Measurements from ENCODE around the gene C16orf95. TPM values are rescaled to one million over a fixed set of nuclear protein-coding genes. Genes with fewer than 3 reads are reported as not detected.

Gene C16orf95
- total RNA-seq, 1 experiment from 2014 or later: 6.0 TPM

DNA sequence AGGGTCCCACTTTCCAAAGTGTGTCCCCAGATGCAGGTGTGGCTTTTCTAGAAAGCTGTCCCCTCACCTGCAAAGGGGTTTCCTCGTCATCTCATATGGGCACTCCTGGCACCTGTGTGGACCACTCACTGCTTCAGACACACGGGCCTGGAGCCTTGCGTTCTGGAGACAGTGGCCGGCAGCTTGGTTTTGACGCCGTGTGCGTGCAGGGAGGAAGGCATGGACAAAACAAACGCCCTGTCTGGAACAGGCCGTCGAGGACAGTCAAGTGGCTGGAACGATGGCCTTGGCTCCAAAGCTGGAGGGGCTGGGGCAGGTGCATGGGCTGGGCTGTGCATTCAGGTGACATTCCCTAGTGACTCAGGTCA lies 13.0 kb upstream of the C16orf95 start:
- no TSS peak for BruUV-seq (replicated peaks)
- TF ChIP-seq, protein P1, sequence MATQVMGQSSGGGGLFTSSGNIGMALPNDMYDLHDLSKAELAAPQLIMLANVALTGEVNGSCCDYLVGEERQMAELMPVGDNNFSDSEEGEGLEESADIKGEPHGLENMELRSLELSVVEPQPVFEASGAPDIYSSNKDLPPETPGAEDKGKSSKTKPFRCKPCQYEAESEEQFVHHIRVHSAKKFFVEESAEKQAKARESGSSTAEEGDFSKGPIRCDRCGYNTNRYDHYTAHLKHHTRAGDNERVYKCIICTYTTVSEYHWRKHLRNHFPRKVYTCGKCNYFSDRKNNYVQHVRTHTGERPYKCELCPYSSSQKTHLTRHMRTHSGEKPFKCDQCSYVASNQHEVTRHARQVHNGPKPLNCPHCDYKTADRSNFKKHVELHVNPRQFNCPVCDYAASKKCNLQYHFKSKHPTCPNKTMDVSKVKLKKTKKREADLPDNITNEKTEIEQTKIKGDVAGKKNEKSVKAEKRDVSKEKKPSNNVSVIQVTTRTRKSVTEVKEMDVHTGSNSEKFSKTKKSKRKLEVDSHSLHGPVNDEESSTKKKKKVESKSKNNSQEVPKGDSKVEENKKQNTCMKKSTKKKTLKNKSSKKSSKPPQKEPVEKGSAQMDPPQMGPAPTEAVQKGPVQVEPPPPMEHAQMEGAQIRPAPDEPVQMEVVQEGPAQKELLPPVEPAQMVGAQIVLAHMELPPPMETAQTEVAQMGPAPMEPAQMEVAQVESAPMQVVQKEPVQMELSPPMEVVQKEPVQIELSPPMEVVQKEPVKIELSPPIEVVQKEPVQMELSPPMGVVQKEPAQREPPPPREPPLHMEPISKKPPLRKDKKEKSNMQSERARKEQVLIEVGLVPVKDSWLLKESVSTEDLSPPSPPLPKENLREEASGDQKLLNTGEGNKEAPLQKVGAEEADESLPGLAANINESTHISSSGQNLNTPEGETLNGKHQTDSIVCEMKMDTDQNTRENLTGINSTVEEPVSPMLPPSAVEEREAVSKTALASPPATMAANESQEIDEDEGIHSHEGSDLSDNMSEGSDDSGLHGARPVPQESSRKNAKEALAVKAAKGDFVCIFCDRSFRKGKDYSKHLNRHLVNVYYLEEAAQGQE (IDR thresholded peaks at IDR 0.05; ENCODE audit: insufficient read depth in 1 of 2, low read depth in 2 of 2, low read length in 1 of 2): no peak
- no peak for TF ChIP-seq POLR2AphosphoS5 (IDR thresholded peaks at IDR 0.05; ENCODE audit: low read depth, low read length)
- no peak for TF ChIP-seq SIN3A (IDR thresholded peaks at IDR 0.05; ENCODE audit: borderline replicate concordance, insufficient read depth, low read depth, low read length)
- no peak for TF ChIP-seq TCF7L2 (IDR thresholded peaks at IDR 0.05; ENCODE audit: low read depth, low read length)
- TF ChIP-seq, protein P2, sequence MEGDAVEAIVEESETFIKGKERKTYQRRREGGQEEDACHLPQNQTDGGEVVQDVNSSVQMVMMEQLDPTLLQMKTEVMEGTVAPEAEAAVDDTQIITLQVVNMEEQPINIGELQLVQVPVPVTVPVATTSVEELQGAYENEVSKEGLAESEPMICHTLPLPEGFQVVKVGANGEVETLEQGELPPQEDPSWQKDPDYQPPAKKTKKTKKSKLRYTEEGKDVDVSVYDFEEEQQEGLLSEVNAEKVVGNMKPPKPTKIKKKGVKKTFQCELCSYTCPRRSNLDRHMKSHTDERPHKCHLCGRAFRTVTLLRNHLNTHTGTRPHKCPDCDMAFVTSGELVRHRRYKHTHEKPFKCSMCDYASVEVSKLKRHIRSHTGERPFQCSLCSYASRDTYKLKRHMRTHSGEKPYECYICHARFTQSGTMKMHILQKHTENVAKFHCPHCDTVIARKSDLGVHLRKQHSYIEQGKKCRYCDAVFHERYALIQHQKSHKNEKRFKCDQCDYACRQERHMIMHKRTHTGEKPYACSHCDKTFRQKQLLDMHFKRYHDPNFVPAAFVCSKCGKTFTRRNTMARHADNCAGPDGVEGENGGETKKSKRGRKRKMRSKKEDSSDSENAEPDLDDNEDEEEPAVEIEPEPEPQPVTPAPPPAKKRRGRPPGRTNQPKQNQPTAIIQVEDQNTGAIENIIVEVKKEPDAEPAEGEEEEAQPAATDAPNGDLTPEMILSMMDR (IDR thresholded peaks at IDR 0.05): no peak
- no peak overlapping the region for H3K27ac ChIP-seq (ENCODE audit: low read length)
- intact Hi-C loops (cut with micrococcal nuclease; ENCODE audit: unreplicated experiment) (no loop called here), in situ Hi-C loops (cut with HindIII; ENCODE audit: low pct_unique_long_range_greater_than_20kb, low sequenced_read_pairs) (no loop called here)
- H3K36me3 ChIP-seq (ENCODE audit: control insufficient read depth, insufficient read depth, low read length): no peaks in the 10 kb centered on the region
- H3K9me3 ChIP-seq (ENCODE audit: control insufficient read depth, insufficient read depth, low read depth, low read length): no peaks in the 10 kb centered on the region
- ChIA-PET POLR2A (no interaction called here), CTCF (no interaction called here)
- no peaks in the 10 kb centered on the region for H3K27me3 ChIP-seq (ENCODE audit: control insufficient read depth, insufficient read depth, low read length)
- no peak for DNase-seq (ENCODE audit: low read depth, low spot score)
- H3K4me1 ChIP-seq (ENCODE audit: control insufficient read depth, insufficient read depth, low read length): no peaks in the 10 kb centered on the region
- ATAC-seq: no peak
- H3K4me3 ChIP-seq (ENCODE audit: low read depth in 2 of 2, low read length in 2 of 2): no peak overlapping the region

DNA sequence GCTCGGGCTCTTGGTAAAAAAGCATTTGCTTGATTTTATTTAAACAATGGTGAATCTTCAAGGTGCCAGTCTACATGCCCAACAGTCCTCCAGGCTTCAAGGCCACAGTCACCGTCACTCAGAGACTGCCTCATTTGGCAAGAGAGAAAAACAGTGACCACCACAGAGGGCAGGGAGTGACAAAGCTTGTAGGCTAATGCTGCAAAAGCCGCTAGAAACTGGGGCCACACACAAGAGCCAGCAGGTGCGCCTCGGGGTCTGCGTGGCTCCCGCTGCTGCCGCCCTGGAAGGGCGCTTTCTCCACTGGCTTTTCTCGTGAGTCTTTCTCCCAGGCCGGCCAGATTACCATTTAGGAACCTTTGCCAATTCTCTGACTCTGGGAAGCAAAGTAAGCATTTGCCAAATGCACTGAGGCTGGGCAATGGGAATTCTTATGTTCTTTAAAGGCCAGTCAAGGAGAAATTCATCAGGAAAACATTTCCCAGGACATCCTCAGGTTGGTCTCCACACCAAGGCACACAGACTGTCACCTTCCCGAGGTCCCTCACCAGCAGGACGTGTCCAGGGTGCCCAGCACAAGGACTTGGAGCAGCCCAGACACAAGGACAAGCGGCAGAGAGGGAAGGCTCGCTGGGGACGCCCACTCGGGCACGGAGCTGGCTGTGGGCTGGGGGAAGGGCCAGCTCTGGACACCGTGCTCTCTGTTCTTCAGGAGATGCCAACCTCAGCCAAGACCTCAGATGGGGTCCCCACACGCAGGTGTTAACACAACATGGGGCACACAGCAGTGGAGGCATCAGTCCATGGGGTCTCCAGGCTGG lies 12.5 kb upstream of the C16orf95 start:
- H3K27me3 ChIP-seq (ENCODE audit: control insufficient read depth, insufficient read depth, low read length): no peaks in the 10 kb centered on the region
- ChIA-PET POLR2A (no interaction called here), CTCF (no interaction called here)

More for the DNA sequence above, 12.5 kb upstream of the C16orf95 start:
- in situ Hi-C loops (cut with HindIII; ENCODE audit: low pct_unique_long_range_greater_than_20kb, low sequenced_read_pairs) (no loop called here), intact Hi-C loops (cut with micrococcal nuclease; ENCODE audit: unreplicated experiment) (no loop called here)
- Histone ChIP-seq H3K27ac (ENCODE audit: low read length) (no peak overlapping the region), H3K9me3 (ENCODE audit: control insufficient read depth, insufficient read depth, low read depth, low read length) (no peaks in the 10 kb centered on the region), H3K4me3 (ENCODE audit: low read depth in 2 of 2, low read length in 2 of 2) (no peak overlapping the region), H3K4me1 (ENCODE audit: control insufficient read depth, insufficient read depth, low read length) (no peaks in the 10 kb centered on the region), H3K36me3 (ENCODE audit: control insufficient read depth, insufficient read depth, low read length) (no peaks in the 10 kb centered on the region)
- TF ChIP-seq POLR2AphosphoS5 (IDR thresholded peaks at IDR 0.05; ENCODE audit: low read depth, low read length) (no peak), SIN3A (IDR thresholded peaks at IDR 0.05; ENCODE audit: borderline replicate concordance, insufficient read depth, low read depth, low read length) (no peak), TCF7L2 (IDR thresholded peaks at IDR 0.05; ENCODE audit: low read depth, low read length) (no peak)
- TF ChIP-seq, protein P2 (IDR thresholded peaks at IDR 0.05): no peak
- TF ChIP-seq, protein P1 (IDR thresholded peaks at IDR 0.05; ENCODE audit: insufficient read depth in 1 of 2, low read depth in 2 of 2, low read length in 1 of 2): no peak
- no peak for DNase-seq (ENCODE audit: low read depth, low spot score)
- BruUV-seq (replicated peaks): no TSS peak
- no peak for ATAC-seq
